CD4-positive, alpha-beta T cell treated with Interleukin-4 for 4 hours (primary cell): ENCODE data around the gene ACAD11.
A peak's percentile ranks its signal among the peaks of the same experiment; 100 is the strongest.

Experiments used
- DNase-seq: peaks from one replicate; pipeline ENCODE4 v3.0.0-alpha.2; 2020

Gene ACAD11

DNA sequence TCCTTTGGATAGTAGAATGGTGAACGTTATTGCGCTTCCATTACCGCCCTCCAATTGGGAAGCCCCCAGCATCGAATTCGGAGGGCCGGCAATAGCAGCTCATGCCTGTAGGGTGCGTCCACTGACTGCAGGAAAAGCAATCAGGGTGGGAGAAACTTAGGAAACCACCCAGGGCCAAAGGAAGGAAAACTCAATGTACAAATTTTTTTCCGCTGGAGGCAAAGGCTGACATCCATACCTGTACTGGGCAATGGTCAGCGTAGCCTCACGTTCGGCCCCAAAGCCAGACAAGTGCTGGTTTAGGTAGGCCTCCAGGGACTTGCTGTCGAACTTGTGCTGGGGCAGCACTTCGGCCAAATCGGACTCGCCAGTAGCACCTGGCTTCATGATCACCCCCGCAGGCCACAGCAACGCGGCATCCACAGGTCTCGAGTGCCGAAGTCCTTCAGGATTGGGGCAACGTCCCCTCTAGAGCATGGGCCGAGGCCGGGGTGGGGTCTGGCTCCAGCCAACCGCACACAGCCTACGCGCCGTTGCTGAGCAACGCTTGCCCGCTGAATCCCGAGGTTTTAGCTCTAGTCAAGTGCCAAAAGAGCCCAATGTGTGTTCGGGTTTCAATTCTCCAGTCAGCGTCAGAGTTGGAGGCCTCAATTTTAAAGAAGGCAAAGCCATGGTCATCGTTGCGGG, at the start of gene ACAD11:
Gene ACAD11, minus strand, starts transcription at position 445 of the 687 bp plus-strand sequence. Its CDS starts 58 bp downstream, at position 387.
- DNase-seq: peak; percentile 37

- no peak for DNase-seq
Observed at GRCh38 chr3:132703733-132704132, 44.1 kb upstream of the ACAD11 start.

GRCh38 chr3:132695422-132695821, 35.8 kb upstream of the ACAD11 start:
- no peak for DNase-seq

GRCh38 chr3:132694991-132695390, 35.4 kb upstream of the ACAD11 start:
- DNase-seq: no peak

- DNase-seq: no peak
Observed at GRCh38 chr3:132690040-132690439, 30.4 kb upstream of the ACAD11 start.

DNA sequence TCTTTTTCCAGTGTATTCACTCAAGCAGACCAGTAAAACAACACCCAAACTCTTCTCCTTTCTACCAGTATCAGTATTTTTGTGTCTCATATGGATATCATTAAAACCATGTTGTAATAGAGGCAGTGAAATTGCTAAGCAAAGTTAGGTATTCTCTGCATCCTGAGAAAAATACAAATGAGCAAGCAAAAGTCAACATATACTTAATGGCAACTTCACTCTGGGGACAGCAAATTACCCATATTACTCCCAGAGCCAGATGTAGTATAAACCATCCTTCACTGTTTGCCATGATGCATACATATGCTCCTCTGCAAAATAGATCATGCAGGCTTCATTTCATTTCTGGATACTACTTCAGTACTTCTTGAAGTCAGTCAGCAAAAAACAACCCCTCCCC, 22.6 kb upstream of the ACAD11 start:
- no peak for DNase-seq

DNA sequence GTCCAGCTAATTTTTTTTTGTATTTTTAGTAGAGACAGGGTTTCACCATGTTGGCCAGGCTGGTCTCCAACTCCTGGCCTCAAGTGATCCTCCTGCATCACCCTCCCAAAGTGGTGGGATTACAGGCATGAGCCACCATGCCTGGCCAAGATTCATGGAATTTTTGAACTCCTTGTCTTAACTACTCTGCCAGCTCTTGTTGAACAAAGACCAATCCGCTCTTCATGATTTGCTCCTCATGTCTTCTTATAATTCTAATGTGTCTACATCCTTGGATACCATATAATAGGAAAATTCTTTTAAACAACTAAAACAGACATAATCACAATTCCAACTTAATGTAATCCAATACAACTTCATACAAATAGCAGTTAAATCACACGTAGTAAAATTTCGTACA, 21.8 kb upstream of the ACAD11 start:
- DNase-seq: no peak

- DNase-seq: no peak
Observed at GRCh38 chr3:132679911-132680310, 20.3 kb upstream of the ACAD11 start.

DNA sequence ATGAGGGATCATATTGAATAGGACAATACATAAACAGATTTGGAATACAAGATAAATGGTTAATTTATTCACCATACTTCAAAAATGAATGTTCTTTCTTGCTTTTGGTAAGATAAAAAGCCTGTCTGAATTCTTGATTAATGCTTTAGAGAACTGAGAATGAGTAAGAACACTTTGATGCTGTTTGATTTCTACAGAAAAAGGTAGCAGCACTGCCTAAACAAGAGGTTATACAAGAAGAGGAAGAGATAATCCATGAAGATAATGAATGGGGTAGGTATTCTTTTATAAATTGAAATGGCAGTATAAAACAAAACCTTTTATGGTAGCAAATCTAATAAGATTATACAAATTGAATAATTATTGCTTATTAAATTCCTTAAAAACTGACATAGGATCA, 15.8 kb upstream of the ACAD11 start:
- no peak for DNase-seq

- no peak for DNase-seq
Observed at GRCh38 chr3:132669256-132669777, 9.7 kb upstream of the ACAD11 start.

GRCh38 chr3:132665230-132665745, 5.7 kb upstream of the ACAD11 start:
- no peak for DNase-seq

DNA sequence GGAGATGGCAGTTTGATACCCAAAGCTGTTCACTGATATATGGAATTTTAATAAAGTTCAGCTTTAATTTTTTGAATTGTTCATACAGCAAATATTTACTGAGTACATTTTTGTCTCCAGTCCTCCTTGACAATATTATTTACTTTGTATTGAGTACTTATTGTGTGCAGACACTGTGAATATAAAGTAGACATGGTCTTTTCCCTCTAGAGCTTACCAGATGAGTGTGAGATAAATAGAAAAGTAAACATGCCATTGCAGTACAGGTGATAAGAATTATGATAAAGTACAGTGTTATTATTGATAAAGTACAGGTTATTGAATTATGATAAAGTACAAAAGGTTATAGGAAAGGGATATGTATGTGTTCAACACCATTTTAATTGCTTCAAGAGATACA, 2.6 kb upstream of the ACAD11 start:
- DNase-seq: no peak

DNA sequence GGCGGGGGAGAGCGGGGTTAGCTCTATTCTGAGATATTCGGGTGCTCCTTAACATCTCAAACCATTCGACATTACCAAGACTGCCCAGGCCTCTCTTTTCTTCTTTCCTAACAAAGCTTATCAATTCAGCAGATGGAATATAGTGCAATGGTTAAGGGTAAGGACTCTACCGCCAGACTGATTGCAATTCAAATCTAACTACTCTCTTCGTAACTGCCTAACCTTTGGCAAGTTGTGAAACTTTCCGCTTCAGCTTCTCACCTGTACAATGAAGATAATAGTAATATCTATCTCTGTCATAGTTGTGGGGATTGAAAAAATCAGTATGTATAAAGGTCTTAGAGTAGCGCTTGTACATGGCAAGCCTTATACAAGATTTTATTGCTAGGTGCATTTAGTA, 1.5 kb upstream of the ACAD11 start:
- no peak for DNase-seq

- no peak for DNase-seq
Observed at GRCh38 chr3:132660811-132661070, 1.1 kb upstream of the ACAD11 start.

DNA sequence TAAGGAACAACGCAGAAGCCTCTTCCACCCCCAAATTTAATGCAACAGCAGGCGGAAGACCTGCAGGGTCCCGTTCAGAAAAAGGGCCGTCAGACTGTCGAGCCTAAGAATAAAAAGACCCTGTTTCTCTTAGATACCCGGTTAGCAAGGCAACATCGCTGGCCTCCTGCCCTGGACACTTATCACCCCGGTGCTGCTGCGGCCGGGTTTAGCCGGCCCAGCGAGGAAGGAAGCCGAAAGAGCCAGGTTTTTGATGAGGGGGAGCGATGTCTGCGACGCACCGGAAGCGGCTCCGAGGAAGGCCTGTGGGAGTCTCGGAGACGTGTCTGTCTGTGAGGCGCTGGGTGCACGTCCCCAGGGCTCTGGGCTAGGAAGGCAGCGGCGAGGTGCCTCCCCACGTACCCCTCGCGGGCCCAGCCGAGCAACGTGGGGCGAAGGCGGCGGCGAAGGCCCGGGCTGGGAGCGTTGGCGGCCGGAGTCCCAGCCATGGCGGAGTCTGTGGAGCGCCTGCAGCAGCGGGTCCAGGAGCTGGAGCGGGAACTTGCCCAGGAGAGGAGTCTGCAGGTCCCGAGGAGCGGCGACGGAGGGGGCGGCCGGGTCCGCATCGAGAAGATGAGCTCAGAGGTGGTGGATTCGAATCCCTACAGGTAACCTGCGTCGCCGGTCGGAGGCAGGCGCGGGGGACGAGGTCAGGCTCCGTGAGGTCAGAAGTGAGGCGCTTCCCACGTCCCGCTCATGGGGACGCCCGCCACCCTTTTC, 622 bp upstream of the ACAD11 start, which contains the start of gene UBA5:
Gene UBA5, plus strand, starts transcription at position 278 of the 759 bp plus-strand sequence. Its CDS starts 209 bp downstream, at position 487.
- DNase-seq: peak; percentile 64

DNA sequence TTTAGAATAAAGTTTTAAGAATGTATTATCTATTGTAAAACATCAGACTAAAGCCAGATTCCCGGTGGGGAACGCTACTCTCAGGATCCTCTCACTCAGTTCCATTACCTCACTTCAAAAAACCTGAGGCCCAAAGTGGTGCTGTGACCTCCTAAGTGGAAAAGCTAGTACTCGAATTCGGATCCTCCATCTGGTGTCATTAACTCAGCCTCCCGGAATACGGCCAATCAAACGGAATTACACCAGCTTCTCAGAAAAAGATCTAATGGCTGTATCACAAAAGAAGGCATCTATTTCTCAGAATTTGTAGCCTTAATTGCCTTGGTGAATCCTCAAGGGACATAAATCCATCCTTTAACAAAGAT, 627 bp downstream of the ACAD11 start:
- DNase-seq: no peak

DNA sequence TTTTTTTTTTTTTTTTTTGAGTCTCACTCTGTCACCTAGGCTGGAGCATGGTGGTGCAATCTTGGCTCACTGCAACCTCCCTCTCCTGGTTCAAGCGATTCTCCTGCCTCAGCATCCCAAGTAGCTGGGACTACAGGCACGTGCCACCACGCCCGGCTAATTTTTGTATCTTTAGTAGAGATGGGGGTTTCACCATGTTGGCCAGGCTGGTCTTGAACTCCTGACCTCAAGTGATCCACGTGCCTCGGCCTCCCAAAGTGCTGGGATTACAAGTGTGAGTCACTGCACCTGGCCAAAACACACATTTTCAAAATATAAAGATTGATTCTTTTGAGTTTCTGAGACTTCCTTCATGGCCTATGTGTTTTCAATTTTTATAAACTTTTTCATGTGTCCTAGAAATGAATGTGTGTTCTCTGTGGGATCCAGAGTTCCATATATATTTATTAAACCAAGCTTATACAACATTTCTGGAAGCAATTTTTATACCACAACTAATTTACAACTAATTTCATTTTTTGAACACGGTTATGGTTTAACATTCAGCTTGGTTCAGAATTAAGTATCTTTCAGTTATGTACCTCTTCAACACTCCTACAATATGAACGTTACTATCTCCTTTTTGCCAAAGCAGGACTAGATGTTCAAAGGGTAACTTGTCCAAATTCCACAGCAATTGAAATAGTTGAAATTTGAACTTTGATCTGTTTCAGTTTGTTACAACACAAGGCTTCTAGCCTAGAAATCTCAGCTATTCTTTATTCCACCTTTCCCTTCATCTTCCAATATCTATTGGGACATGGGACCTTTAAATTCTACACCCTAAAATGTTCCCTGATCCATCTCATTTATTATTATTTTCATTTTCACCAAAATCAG, 1.5 kb downstream of the ACAD11 start:
- DNase-seq: no peak

- DNase-seq: no peak
Observed at GRCh38 chr3:132655471-132655870, 4.1 kb downstream of the ACAD11 start.

- DNase-seq: no peak
Observed at GRCh38 chr3:132654721-132655120, 4.9 kb downstream of the ACAD11 start.

DNA sequence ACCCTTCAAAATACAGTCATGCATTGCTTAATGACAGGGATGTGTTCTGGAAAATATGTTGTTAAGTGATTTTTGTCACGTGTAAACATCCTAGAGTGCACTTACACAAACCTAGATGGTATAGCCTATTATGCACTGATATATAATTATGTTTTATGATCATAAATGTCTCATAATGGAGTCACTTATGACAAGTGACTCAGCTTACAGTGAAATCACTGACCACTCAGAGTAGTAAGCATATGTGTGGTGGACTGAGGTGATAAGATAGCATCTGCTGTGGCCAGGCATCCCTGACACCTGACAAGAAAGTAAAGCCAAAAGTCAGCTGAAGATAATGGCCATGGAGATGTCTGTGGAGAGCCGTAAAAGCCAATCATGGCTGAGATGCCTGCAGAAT, 5.4 kb downstream of the ACAD11 start:
- DNase-seq: no peak

DNA sequence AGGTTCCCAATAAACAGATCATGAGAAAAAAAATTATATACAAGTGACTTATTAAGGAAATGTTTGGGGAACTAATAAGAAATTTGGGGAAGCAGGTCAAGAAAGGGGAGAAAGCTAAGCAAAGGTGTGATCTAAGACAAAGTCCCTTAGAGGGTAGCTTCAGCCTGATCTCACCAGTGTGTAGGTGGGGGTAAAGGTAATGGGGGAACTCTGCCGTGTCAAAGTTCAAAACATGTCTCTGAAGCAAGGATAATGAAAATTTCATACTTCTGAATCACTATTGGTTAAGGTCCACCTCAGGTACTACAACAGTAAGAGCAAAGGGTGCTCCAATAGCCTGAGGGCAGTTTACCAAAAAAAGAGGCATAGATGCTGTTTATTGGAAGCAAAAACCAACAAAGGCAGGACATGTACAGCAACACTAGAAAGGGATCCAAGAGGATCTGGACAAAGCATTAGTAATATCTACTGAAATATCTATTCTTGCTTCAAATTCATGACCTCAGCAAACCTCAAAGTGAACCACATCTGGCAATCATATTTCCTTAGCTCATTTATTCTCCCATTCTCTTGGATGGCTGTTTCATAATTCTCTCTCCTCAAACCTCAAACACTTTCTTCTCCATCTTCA, 6.9 kb downstream of the ACAD11 start:
- DNase-seq: no peak

GRCh38 chr3:132650153-132650552, 9.5 kb downstream of the ACAD11 start:
- no peak for DNase-seq

DNA sequence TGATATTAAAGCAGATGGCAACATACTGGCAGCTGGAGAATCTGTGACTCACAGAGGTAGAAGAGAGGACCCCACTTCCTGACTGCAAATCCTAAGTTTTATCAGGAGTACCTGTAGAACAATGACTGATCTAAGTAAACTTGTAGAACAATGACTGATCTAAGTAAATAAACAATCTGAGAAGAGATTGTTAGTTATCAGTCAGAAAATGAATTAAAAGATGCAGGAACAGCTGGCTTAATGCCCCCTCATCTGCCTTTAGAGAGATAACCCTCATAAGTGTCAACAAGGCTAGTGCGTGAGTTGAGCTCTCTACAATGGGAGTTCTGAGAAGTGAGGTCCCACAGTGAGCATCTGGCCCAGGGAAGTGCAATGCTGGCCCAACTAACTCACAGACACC, 14.6 kb downstream of the ACAD11 start:
- no peak for DNase-seq
